A673 (cell line): ENCODE measurements around the gene EXTL1.

Experiments used
- CTCF ChIP-seq: fragments of 300-800, 200-600 bp; sonication (generic); conservative IDR thresholded peaks from 2 replicates; pipeline ENCODE4 v1.5.1; 2017; ENCODE audit warnings: low read depth, mild to moderate bottlenecking, antibody characterized with exemption, low read length, moderate library complexity, mixed read lengths
- EZH2 ChIP-seq: fragments of 200-600 bp; sonication (generic); IDR thresholded peaks from 2 replicates; pipeline ENCODE4 v1.6.1; 2017; ENCODE audit warnings: borderline replicate concordance, low read depth, mild to moderate bottlenecking, mixed read lengths, antibody characterized with exemption, low read length; ENCODE audit not compliant: poor library complexity, severe bottlenecking

DNA sequence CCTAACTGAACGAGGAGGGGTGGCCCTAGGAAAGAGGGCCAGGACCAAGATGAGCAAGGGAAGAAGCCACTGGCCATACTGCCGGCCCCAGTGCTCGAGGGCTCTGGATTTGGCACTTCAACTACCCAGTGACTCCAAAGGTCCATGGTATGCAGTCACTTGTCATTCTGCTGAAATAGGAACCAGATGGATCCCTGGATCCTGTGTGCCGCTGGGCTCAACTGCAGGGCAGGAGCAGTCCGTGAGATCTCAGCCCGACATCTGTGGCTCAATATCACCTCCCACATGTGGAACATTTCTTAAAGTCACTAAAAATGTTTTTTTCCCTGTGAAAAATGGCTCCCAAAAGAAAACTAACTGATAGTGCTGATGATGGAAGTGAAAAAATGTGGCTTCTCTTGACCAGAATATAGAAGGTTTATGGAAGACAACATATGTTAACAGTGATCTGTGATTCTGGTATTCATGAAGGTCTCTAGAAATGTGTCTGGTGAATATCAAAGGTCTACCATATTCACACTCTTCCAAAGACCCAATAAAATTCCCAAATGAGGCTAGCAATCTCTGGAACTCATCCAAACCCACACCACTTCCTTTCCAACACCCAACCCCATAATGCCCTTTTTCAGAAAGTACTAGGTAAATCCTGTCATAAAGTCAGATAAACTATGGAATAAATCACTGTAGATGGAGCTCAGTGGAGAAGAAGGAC is 47.8 kb upstream of the EXTL1 start:
- TF ChIP-seq CTCF (no peak), EZH2 (no peak)
